Panc1 (cell line): ENCODE measurements around the gene R3HDM2. TPM values are rescaled to one million over a fixed set of nuclear protein-coding genes. Genes with fewer than 3 reads are reported as not detected.

Experiments
- ATAC-seq: fragments of 200-7000 bp; cut with Tn5 transposase; 2 replicates; pipeline ENCODE4 v1.9.1; 2020; ENCODE audit warnings: mild to moderate bottlenecking, moderate library complexity
- BruUV-seq: library from RNA; stranded (reverse); fragments of 400-500 nt; replicated peaks from 2 replicates; lab custom pipeline; 2021; lab: Mats Ljungman, UMichigan
- CTCF ChIA-PET: fragments of 300-600 bp; sonication (Branson Sonifier 250); formaldehyde crosslinking; loops from one replicate; lab custom pipeline; 2022; ENCODE audit warnings: antibody characterized with exemption; lab: Charles Lee
- POLR2A ChIA-PET: fragments of 300-600 bp; sonication (Branson Sonifier 250); formaldehyde crosslinking; loops from one replicate; lab custom pipeline; 2022; ENCODE audit warnings: antibody characterized with exemption; lab: Charles Lee
- DNase-seq: peaks from one replicate; pipeline ENCODE4 v3.0.0-alpha.2; 2010; ENCODE audit warnings: low read depth, low spot score
- H3K27ac ChIP-seq: 2 replicates; pipeline ENCODE4 v1.5.1; 2011; ENCODE audit warnings: mild to moderate bottlenecking, low read length, inconsistent platforms
- H3K27me3 ChIP-seq: fragments of 200-500 bp; sonication (Bioruptor generic); 2 replicates; pipeline ENCODE4 v1.6.0; 2014; ENCODE audit warnings: low read length, inconsistent platforms; ENCODE audit not compliant: control insufficient read depth, insufficient read depth
- H3K36me3 ChIP-seq: fragments of 200-500 bp; sonication (Bioruptor generic); 2 replicates; pipeline ENCODE4 v1.5.1; 2014; ENCODE audit warnings: inconsistent platforms, mild to moderate bottlenecking, low read length, moderate library complexity; ENCODE audit not compliant: control insufficient read depth, insufficient read depth
- H3K4me1 ChIP-seq: 2 replicates; pipeline ENCODE4 v1.5.1; 2011; ENCODE audit warnings: inconsistent platforms, mild to moderate bottlenecking, low read length, moderate library complexity; ENCODE audit not compliant: control insufficient read depth, insufficient read depth
- H3K4me3 ChIP-seq, 2 experiments: 2 replicates each; pipeline ENCODE4 v1.5.1; 2011 to 2012; ENCODE audit warnings: low read depth in 2 of 2, low read length in 2 of 2, mild to moderate bottlenecking in 2 of 2, inconsistent platforms in 1 of 2, moderate library complexity in 1 of 2
- H3K9me3 ChIP-seq: fragments of 200-500 bp; sonication (Bioruptor generic); 2 replicates; pipeline ENCODE4 v1.5.1; 2014; ENCODE audit warnings: low read depth, mild to moderate bottlenecking, inconsistent platforms, low read length, moderate library complexity; ENCODE audit not compliant: control insufficient read depth, insufficient read depth
- CTCF ChIP-seq: fragments of 450-650 bp; IDR thresholded peaks from 2 replicates; pipeline ENCODE4 v1.5.1; 2017; ENCODE audit warnings: mild to moderate bottlenecking
- POLR2AphosphoS5 ChIP-seq: IDR thresholded peaks from 2 replicates; pipeline ENCODE4 v1.6.1; 2012; ENCODE audit warnings: mild to moderate bottlenecking, low read depth, low read length, moderate library complexity
- REST ChIP-seq, 2 experiments: IDR thresholded peaks; 2 replicates each; pipeline ENCODE4 v1.6.1; 2011 to 2012; ENCODE audit warnings: low read depth in 2 of 2, control low read depth in 1 of 2, low read length in 1 of 2, mild to moderate bottlenecking in 1 of 2, moderate library complexity in 1 of 2; ENCODE audit not compliant: insufficient read depth in 1 of 2
- SIN3A ChIP-seq: IDR thresholded peaks from 2 replicates; pipeline ENCODE4 v1.6.1; 2012; ENCODE audit warnings: low read depth, mild to moderate bottlenecking, low read length, moderate library complexity, borderline replicate concordance; ENCODE audit not compliant: insufficient read depth
- TCF7L2 ChIP-seq: IDR thresholded peaks from 2 replicates; pipeline ENCODE4 v1.6.1; 2011; ENCODE audit warnings: mild to moderate bottlenecking, low read depth, low read length, inconsistent platforms
- in situ Hi-C: cut with HindIII; loops from 2 replicates; pipeline ENCODE4 v1.10.0; 2016; ENCODE audit warnings: low sequenced_read_pairs, low pct_unique_long_range_greater_than_20kb
- intact Hi-C: fragments of 100-400 bp; cut with micrococcal nuclease; formaldehyde crosslinking; loops from one replicate; pipeline ENCODE4 v1.10.0; 2022; ENCODE audit not compliant: unreplicated experiment
- total RNA-seq: library from RNA; stranded (reverse); gene quantifications from one replicate; pipeline ENCODE4 v1.2.1, GENCODE V29; 2021; ENCODE audit not compliant: unreplicated experiment

Gene R3HDM2
- total RNA-seq, 1 experiment from 2014 or later = 56.5 TPM

- intact Hi-C loops = loop anchor here (1.0 kb wide), 1 partner anchor 25 kb away; no protein-coding TSS in a partner anchor
- POLR2A ChIA-PET = interaction anchor here (0.6 kb wide), 2 partner anchors 28 to 86 kb away, joined by 3 read pairs; no protein-coding TSS in a partner anchor
- peaks cover 10% of the 10 kb centered on the region for H3K27me3 ChIP-seq
- TF ChIP-seq TCF7L2 = no peak
- DNase-seq (no peak), ATAC-seq (no peak)
- BruUV-seq = no TSS peak
- no peak overlapping the region for H3K27ac ChIP-seq
- H3K4me3 ChIP-seq = no peak overlapping the region
- CTCF ChIA-PET = interaction anchor here (0.5 to 2.8 kb wide), 14 partner anchors 10 to 239 kb away, joined by 3 to 26 read pairs (median 7); partner anchors contain the start of gene SHMT2
- in situ Hi-C loops = no loop called here
- no peaks in the 10 kb centered on the region; the same call in 1 of the 2 replicates for H3K36me3 ChIP-seq
- H3K4me1 ChIP-seq = peaks cover 20% of the 10 kb centered on the region
- H3K9me3 ChIP-seq = no peaks in the 10 kb centered on the region
These were observed 217.0 kb downstream of the R3HDM2 start for GRCh38 chr12:57213763-57214397.

- Histone ChIP-seq H3K9me3 (no peaks in the 10 kb centered on the region), H3K4me1 (peaks cover 20% of the 10 kb centered on the region), H3K4me3 (no peak overlapping the region), H3K36me3 (no peaks in the 10 kb centered on the region; the same call in 1 of the 2 replicates), H3K27me3 (peaks cover 10% of the 10 kb centered on the region), H3K27ac (no peak overlapping the region)
- no TSS peak for BruUV-seq
- POLR2A ChIA-PET = interaction anchor here (0.6 kb wide), 2 partner anchors 29 to 85 kb away, joined by 3 read pairs; no protein-coding TSS in a partner anchor
- CTCF ChIA-PET = interaction anchor here (0.6 to 2.8 kb wide), 13 partner anchors 11 to 242 kb away, joined by 3 to 26 read pairs (median 7); partner anchors contain the start of genes INHBE and SHMT2
- no peak for TF ChIP-seq POLR2AphosphoS5
- TF ChIP-seq CTCF = peak; percentile 97
- DNase-seq = peak; percentile 61
- peak; percentile 62 for ATAC-seq
- intact Hi-C loops (loop anchor here (1.0 kb wide), 1 partner anchor 26 kb away; no protein-coding TSS in a partner anchor), in situ Hi-C loops (no loop called here)
These were observed 217.7 kb downstream of the R3HDM2 start for GRCh38 chr12:57213058-57213715.

GRCh38 chr12:57212701-57213057, 218.2 kb downstream of the R3HDM2 start:
- BruUV-seq = no TSS peak
- Histone ChIP-seq H3K27me3 (peaks cover 10% of the 10 kb centered on the region), H3K9me3 (no peaks in the 10 kb centered on the region), H3K4me3 (no peak overlapping the region), H3K4me1 (peaks cover 15% of the 10 kb centered on the region), H3K36me3 (no peaks in the 10 kb centered on the region; the same call in 1 of the 2 replicates), H3K27ac (no peak overlapping the region)
- POLR2A ChIA-PET = no interaction called here
- ATAC-seq (no peak), DNase-seq (no peak)
- CTCF ChIA-PET = interaction anchor here (0.5 to 2.8 kb wide), 8 partner anchors 17 to 243 kb away, joined by 3 to 26 read pairs (median 8); partner anchors contain the start of genes INHBE and SHMT2
- TF ChIP-seq SIN3A = no peak
- no peak for TF ChIP-seq POLR2AphosphoS5
- TF ChIP-seq TCF7L2 = no peak
- no peak for TF ChIP-seq CTCF
- no peak for TF ChIP-seq REST (IDR thresholded peaks at IDR 0.05; ENCODE audit: insufficient read depth in 1 of 2, low read depth in 2 of 2, low read length in 1 of 2)
- in situ Hi-C loops (no loop called here), intact Hi-C loops (loop anchor here (1.0 kb wide), 1 partner anchor 27 kb away; no protein-coding TSS in a partner anchor)
